Hematopoietic multipotent progenitor cell treated with erythropoietin and hydrocortisone succinate and interleukin-3 and kit ligand, for 6 days (in vitro differentiated cells): ENCODE results near the gene ACOX2.
A peak's percentile ranks its signal among the peaks of the same experiment; 100 is the strongest.

ENCODE experiments used
- DNase-seq: peaks from one replicate; pipeline ENCODE4 v3.0.0-alpha.2; 2015

ACOX2 gene

DNA sequence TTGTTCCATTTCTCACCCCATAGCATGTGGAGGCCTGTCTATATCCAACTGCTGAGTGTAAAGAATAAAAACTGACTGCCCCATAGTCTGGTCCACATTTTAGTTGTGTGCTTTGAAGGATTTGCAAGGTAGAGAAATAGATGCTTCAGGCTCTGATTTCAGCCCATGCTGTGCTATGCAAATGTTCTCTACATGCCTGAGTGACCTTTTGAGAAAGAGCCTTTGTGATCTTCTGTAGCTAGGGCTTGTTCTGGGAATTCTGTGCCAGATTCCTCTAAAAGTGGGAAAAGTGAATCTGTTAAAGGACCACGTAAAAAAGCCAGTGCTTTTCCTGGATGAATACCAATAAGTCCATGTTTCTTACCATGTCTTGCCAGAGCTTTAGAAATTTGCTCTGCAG lies 39.9 kb downstream of the ACOX2 start:
- no peak for DNase-seq

DNA sequence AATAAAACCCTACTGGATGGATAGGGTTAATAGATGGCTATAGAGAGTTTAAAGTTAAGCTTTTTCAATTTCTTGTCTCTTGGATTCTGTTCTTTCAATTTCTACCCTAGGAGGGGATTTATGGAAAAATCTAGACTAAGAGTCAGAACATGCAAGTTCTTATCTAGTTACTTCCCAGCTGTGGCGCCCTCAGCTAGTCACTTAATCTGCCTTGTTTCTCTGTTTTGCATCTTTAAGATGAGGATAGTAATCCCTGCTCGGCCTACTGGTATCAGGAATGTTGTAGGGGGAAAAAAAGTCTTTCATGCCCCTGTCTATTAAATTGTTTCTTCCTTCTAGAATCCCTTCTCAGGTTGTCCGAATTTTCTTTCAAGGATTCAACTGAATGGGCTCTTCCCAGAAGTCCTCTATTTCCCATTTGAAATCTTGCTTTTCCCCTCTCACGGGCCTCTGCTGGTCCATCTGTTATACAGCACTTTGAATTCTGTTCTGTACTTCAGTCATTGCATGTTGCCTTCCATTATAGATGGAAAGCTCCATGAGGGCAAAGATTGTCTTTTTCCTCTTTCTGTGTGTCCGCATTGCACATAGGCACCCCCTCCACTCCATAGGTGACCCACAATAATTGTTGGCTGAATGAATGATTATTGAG lies 40.7 kb downstream of the ACOX2 start:
- no peak for DNase-seq

DNA sequence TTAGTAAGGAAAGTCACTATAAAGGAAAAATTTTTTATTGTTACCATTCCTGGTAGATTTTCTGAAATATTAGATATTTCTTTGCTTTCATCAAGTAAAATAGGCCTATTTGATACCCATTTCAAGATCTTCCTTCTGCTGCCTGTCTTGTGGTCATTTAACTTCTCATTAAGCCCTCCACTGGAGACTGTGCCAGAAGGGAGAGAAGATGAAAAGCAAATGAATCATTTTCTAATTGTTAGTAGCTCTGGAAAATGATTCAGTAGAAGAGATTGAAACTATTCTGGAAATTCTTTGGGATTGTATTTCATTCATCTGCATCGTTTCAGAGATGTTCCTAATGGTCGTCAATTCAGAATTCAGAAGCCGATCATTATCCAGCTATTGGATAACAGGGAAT lies 41.9 kb downstream of the ACOX2 start:
- no peak for DNase-seq

DNA sequence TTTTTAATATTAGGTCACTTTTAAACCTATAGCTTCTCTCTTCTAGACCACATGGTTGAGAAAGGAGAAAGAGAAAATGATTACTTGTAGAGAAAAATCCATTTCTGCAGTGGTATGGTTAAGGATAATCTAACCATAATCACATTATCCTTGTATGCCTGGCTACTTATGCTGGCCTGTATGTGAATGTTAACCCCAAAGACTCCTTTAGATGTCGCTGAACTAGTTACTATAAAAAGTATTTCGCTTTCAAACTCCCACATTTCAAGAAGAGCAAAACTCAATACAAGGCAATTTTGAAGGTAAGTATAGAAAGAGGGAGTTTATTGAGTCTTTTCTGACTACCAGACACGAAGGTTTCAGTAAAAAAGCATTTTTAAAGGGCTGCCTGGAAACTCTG lies 42.9 kb downstream of the ACOX2 start:
- no peak for DNase-seq

DNA sequence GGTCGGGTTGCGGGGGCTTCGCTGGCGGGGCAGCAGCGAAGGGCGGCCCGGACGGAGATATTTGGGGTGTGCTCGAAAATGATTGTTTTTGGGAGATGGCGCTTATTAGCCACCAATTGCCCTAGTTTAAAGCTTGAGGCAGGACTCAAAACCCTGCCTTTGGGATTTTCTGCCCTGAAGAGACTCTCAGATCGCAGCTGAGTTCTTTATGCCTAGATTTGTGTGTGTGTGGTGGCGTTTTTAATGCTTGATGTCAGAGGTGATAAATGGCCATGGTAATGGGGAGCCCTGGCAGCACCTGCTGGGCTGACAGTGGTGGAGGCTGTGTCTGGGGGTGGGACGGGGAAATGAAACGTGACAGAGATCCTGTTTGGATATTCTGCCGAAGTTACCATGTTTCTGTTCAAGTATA lies 44.5 kb downstream of the ACOX2 start:
- peak; percentile 53 for DNase-seq

DNA sequence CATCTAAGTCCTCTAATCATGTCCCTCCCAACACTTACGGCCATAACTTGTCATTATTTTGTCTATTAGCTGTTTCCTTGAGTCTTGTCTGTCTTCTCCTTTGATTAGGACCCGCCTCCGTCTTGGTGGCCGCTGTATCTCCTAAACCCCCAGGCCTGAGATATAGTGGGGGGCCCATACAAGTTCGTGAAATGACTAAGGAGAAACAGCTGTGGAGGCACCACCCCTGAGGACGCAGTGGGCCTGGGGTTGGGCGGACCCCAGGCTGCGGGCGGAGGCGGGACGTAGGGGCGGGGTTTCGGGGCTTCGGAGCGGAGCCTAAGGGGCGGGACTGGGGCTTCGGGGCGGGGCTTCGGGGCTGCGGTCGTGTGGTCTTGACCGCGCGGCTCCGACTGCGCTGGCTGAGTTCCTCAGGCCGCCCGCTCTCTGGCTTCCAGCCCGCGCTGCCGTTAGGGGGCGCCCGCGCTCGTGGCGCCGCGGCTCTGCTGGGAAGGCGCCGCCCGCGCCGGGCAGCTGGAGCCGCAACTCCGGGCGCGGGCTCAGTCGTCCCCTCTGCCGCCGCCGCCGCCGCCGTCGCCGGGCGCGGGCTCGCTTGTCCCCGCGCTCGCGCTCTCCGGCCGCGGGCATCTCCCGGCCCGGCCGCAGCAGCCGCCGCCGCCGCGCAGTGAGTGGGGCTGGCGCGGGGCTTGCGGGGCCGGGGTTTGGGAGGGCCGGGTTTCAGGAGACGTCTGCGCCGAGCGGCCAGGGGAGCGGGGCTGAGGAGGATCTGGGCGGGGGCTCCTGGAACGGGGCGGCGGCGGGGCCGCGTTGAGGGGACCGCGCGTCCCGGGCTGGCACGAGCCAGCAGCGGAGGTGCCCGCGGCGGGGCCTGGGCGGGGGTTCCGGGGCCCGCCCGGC lies 45.2 kb downstream of the ACOX2 start, which contains the start of gene KCTD6:
Gene KCTD6 (plus strand): TSS at position 591 of the 897 bp plus-strand sequence. CDS start 6,660 bp downstream, outside the sequence.
- DNase-seq = peak; percentile 94

DNA sequence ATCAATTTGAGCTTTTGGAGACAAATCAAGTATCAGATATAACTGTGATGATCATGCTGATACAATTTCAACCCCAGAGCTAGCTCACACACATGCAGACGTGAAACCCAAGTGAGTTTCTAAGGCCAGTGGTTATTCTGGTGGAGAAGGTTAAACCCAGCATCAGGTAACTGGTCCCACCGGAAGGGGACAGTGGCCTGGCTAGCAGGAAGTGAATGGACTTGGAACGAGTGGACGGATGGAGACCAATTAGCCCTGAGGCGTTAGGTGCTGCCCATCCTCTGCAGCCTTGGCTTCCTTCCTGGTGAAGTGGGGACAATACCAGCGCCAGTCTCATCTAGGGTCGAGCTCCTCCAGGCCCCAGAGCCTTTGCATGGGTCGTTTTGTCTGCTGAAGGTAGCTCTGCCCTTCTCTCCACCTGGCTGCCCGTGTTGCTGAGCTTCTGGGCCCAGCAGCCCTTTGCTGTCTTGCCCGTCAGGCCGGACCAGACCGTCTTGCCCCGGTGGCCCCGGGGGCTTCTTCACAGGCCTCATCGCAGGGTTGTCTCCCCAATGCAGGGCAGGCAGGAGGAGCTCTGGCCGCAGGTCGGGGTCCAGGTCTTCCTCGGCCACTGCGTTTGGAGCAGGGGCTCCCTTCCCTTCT lies 46.0 kb downstream of the ACOX2 start:
- no peak for DNase-seq

DNA sequence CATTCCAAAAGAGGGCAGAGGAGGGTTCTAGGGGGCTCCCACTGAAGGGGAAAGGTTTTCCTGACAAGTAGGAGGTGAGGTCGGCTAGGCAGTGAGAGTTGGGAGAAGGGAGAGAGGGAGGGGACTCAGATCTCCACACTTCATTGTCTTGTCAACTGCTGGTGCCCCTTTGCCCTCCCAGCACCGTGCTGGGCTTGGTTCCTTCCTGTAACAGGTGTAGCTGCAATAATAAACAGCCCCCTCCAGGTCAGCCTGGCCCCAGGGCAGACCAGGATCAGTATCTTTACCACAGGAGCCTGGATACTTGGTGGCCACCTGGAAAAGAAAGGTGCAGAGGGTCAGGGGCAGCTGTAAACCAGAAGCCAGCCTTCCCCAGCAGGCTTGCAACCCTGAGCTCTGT lies 48.0 kb downstream of the ACOX2 start:
- DNase-seq = no peak

DNA sequence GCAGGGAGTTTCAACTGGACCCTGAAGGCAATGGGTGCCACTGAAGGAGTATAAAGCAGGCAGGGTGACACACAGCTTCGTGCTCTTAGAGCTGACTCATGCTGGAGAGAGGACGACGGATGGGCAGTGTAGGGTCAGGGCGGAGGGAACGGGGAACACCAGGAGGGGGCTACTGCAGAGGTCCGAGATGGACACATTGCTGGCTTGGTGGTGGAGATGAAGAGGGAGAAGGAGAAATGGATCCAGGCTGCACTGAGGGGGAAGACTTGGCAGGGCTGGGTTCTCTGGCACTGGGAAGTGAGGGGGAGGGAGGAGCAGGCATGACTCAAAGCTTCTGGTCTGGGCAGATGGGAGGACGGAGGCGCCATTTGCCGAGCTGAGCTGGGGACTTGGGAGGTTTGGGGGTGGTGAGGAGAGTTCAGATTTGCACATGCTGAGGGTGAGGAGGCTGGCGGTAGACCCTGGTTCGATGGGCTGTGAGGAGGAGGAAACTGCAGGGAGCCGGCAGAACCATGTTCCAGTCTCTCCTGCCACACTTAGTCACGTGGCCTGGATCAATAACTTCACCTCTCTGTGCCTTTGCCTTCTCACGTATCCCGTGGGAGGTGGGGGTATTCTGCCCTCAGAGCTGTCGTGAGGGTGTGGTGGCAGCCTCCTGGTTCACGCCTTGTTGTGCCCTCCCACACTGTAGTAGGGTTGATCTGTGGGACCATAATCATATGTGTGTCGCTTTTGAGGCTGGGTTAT lies 49.7 kb downstream of the ACOX2 start:
- no peak for DNase-seq

DNA sequence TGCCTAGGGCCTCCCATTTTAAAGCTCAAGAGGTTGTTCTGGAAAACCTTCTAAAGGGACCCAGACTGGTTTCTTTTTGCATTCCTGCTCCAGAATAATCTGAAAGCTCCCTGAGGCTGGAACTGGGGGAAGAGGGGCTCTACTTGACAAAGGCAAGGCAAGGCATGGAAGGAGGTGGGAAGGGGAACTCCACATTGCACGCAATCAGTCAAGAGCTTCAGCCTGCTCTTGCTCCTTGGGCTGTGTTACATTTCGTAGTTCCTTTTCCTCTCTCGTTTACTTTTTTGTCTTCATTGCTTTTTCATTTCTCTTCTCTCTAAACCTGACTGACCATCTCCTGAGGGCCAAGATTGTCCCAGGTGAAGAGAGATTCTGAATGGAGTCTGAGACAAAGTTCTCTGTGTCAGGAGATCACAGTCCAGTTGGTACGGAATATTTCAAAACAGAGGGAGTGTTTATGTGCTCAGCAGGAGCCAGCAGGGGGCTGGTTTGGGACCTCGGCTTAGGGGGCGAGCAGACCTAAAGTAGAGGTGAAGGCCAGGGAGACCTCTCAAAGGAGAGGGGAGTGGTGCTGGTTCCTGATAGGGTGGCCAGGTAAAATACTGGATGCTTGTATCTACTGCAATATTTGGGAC lies 51.1 kb downstream of the ACOX2 start:
- no peak for DNase-seq

DNA sequence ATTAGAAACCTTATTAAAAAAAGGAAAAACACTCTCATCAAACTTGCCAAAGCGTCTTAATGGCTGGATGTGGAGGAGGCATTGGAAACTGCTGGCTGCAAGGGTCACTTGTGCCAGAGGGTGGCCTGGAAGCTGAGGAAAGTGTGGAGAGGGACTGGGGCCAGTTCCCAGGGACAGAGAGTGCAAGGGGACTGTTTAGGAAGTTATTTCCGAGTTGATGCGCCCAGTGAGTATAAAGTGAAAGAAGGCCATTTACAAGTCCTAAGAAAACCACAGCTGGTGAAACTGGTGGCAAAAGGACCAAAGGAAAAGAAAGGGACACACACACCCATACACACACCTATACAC lies 52.3 kb downstream of the ACOX2 start:
- no peak for DNase-seq

DNA sequence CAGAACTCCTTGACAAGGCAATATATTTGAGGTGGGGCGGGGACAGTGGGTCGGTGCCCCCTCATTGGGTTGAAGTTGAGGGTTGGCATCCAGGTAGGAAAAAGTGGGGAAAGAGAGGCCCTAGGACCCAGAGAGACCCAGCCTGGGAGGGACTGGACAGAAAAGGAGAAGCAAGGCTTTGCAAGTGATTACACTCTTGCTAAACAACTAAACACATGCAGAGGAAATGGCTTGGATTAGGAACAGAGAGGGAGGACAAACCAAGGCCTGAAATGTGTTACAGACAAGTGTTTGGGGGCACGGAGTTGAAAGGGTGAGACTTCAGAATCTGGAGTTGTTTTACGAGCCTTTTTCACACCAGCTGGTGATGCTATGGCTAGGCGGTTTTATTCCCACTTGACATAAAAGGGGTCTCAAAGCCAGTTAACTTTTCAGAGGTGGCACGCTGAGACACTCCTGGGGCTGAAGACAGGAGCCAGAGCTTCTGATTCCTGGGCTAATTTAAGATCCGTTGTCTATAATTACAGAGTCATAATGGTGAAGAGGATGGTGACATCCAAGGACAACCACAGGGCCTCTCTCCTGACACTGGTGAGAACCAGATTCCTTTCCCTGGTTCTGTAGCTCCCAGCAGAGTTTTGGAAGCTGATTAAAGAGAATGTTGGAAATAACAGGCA lies 52.8 kb downstream of the ACOX2 start:
- DNase-seq = no peak

DNA sequence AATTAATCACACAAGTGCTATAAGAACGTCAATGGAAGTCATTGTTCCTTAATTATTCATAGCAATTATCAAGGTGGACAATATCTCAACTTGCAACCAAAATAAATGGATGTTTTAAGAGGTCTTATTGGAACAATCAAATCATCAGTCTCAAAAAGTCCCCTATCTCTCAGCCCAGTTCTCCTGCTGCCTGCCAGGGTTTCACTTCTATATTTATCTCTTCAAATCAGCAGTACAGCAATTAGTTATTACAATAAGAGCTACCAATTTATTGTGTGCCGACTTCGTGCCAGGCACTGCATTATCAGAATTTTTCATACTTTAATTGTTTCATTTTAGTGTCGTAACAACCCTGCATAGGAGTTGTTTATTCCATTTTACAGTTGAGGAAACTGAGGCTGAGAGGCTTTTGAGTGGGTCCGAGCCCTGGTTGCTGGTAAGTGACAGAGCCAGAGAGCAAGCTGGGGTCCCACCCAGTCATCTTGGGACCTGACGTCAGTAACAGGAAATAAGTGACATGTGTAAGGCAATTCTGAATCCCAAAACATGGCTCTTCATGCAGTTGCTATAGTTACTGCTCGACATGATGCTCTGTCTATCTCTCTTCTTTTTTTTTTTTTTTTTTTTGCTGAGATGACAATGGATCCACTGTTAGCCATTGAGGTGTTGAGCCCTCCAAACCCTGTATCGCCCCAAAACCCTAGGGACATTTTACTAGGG lies 53.9 kb downstream of the ACOX2 start:
- no peak for DNase-seq

DNA sequence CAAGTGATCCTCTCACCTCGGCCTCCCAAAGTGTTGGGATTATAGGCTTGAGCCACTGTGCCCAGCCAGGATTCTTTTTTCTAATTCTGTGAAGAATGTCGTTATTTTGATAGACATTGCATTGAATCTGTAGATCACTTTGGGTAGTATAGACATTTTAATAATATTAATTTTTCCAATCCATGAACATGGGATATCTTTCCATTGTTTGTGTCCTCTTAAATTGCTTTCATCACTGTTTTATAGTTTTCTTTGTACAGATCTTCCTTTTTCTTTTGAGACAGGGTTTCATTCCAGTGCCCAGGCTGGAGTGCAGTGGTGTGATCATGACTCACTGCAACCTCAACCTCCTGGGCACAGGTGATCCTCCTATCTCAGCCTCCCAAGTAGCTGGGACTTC lies 56.7 kb downstream of the ACOX2 start:
- no peak for DNase-seq

DNA sequence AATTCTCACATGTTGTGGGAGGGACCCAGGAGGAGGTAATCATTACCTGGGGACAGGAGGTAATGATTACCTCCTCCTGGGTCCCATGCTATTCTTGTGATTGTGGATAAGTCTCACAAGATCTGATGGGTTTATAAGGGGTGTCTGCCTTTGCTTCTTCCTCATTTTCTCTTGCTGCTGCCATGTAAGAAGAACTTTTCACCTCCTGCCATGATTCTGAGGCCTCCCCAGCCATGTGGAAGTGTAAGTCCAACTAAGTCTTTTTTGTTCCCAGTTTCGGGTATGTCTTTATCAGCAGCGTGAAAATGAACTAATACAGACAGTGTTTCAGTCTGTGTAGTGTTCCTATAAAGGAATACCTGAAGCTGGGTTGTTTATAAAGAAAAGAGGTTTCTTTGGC lies 58.2 kb downstream of the ACOX2 start:
- DNase-seq = no peak

DNA sequence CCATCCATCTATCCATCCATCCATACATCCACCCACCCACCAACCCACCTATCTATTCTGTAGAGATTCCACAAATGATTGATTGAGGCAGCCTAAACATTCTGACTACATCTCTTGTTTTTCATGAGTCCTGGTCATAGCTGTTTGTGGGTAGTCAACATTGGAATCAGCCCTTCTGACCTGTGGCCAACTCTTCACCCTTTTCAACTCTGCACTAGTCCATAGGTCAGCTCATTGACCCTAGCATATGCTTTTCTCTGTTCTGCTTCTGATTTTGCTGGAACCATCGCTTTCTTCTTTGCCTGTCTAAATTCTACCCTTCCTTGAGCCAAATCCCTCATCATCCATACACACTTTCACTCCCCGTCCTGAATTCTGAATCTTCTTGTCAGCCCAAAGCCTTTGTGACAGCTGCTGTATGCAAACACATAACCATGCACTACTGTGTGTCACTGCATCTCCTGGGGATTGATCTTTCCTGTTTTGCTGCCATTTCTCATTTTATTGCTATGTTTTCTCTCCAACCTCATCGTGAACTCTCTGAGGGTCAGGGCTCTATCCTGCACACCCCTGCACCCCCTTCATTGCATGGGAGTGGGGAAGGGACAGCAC lies 61.9 kb downstream of the ACOX2 start:
- no peak for DNase-seq

DNA sequence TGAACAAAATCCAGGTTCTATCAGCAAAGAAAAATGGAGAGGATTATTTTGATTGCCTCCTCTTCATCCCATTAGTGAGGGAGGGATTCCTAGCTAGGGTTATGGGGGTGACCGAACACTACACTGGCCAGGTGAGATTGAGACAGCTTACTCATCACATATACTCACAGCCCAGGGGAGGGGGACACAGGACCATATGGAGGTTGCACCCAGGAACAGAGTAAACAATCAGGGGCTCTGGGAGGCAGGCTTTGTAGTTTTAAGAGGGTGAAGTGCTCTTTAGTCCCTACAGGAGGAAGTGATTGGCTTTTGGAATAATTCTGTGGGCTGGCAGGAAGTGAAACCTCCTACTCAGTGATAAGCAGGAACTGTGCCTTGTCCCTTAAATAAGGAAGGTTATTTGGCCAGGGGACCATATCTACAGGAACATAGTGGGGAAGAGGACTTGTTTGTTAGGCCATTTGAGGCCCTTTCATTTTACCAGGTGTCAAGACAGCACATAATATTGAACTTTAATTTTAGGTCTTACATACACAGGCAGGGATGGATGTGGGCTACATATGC lies 62.6 kb downstream of the ACOX2 start:
- DNase-seq = no peak

DNA sequence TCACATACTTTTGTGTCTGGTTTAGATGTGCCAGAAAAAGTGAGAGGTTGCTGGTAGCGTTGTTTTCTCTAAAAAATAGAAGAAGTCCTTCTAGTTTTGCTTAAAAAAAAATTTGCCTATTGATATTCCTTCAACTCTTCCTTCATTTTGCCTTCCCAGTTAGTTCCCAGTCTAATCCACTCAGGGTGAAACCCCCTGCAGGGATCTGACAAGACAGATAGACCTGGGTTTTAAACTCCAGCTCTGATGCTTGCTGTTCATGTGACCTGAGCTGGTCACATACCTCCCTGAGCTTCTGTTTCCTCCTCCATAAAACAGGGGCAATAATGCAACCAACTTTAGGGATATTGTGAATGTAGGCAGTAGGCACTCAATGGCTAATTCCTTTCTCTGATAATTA lies 63.7 kb downstream of the ACOX2 start:
- DNase-seq = no peak

DNA sequence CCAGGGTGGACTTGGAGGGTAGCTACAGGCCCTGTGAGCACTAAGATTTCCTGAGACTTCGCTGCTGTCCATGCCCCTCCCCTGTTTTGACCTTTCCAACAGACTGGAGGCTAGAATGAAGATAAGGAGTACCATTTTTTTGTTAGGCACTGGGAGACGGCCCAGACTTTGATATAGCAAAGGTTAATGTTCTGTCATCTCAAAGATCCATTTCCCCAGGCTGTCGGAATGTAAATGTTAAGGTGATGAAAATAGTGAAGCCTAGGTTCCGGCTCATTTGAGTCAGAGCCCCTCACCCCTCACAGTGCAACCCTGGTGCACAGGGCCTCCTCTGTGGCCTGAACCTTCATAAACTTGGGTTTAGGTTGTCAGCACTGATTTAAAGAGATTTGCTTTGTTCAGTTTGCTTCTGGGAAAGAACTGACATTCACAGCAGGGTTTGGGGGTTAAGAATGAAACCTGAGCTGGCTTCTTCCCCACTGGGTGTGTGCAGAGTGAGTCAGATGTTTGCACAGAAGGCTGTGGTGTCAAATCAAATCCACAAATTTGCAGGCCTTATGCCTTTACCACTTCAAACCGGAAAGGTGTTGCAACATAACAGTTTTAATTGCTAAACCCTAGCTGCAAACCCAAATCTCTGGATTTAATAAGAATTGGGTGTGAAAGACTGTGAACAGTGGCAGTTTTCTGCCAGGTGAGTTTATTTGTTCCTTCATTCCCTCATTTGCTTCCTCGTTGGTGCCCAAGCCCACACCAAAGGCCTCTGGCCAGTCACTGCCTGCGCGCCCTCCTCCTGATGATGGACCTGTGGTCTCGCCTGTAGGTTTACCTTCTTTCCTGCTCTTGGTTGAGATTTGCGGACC lies 65.7 kb downstream of the ACOX2 start:
- peak; percentile 80 for DNase-seq
